ENCODE measurements around the gene ERBB4.

Gene ERBB4

GRCh38 chr2:211709389-211709788 is 829.2 kb downstream of the ERBB4 start:
- H3K9me3 ChIP-seq (replicated peaks; ENCODE audit: insufficient read depth, low read length) = no peaks in the 10 kb centered on the region
- H3K27me3 ChIP-seq (replicated peaks; ENCODE audit: insufficient read depth, low read length) = no peaks in the 10 kb centered on the region
- no peak overlapping the region for H3K9ac ChIP-seq (ENCODE audit: low read length)
- TF ChIP-seq EZH2 (optimal IDR thresholded peaks at IDR 0.05; ENCODE audit: low read depth, low read length) (no peak), EZH2phosphoT487 (IDR thresholded peaks at IDR 0.05; ENCODE audit: low read length) (no peak), CTCF (IDR thresholded peaks at IDR 0.05; ENCODE audit: low read length) (no peak)
- 0 out of 2 replicates have a peak overlapping the region, but pooled peaks have one; percentile 12 for H2AFZ ChIP-seq (ENCODE audit: low read length)
- H3K4me3 ChIP-seq (ENCODE audit: low read length) = no peak overlapping the region
- no peaks in the 10 kb centered on the region for H3K36me3 ChIP-seq (replicated peaks; ENCODE audit: insufficient read depth, low read length)
- H3K4me2 ChIP-seq (ENCODE audit: low read depth, low read length) = no peak overlapping the region
- no peaks in the 10 kb centered on the region for H4K20me1 ChIP-seq (ENCODE audit: insufficient read depth, low read length)
- H3K27ac ChIP-seq (ENCODE audit: low read length) = no peak overlapping the region; the same call in 1 of the 2 replicates
- peak; percentile 59 for DNase-seq
- no peaks in the 10 kb centered on the region for H3K79me2 ChIP-seq (ENCODE audit: low read length)
- H3K9me2 ChIP-seq (replicated peaks; ENCODE audit: insufficient read depth, low read length) = no peaks in the 10 kb centered on the region
- peaks cover 5% of the 10 kb centered on the region; the same call in 1 of the 2 replicates for H3K4me1 ChIP-seq (ENCODE audit: low read length)
- H3F3A ChIP-seq (ENCODE audit: insufficient read depth, low read length) = no peaks in the 10 kb centered on the region

- H3K4me1 ChIP-seq (ENCODE audit: low read length) = no peaks in the 10 kb centered on the region
- no peak overlapping the region for H2AFZ ChIP-seq (ENCODE audit: low read length)
- no peak for DNase-seq
- no peaks in the 10 kb centered on the region for H3K79me2 ChIP-seq (ENCODE audit: low read length)
- H3K9me2 ChIP-seq (replicated peaks; ENCODE audit: insufficient read depth, low read length) = no peaks in the 10 kb centered on the region
- TF ChIP-seq EZH2 (optimal IDR thresholded peaks at IDR 0.05; ENCODE audit: low read depth, low read length) (no peak), CTCF (IDR thresholded peaks at IDR 0.05; ENCODE audit: low read length) (no peak), EZH2phosphoT487 (IDR thresholded peaks at IDR 0.05; ENCODE audit: low read length) (no peak)
- no peak overlapping the region for H3K27ac ChIP-seq (ENCODE audit: low read length)
- no peak overlapping the region for H3K4me3 ChIP-seq (ENCODE audit: low read length)
- H3K27me3 ChIP-seq (replicated peaks; ENCODE audit: insufficient read depth, low read length) = no peaks in the 10 kb centered on the region
- H3K36me3 ChIP-seq (replicated peaks; ENCODE audit: insufficient read depth, low read length) = no peaks in the 10 kb centered on the region
- H4K20me1 ChIP-seq (ENCODE audit: insufficient read depth, low read length) = no peaks in the 10 kb centered on the region
- H3K9ac ChIP-seq (ENCODE audit: low read length) = no peak overlapping the region
- H3K4me2 ChIP-seq (ENCODE audit: low read depth, low read length) = no peak overlapping the region
- no peaks in the 10 kb centered on the region for H3F3A ChIP-seq (ENCODE audit: insufficient read depth, low read length)
- no peaks in the 10 kb centered on the region for H3K9me3 ChIP-seq (replicated peaks; ENCODE audit: insufficient read depth, low read length)
Measured at GRCh38 chr2:211692689-211693088, 845.9 kb downstream of the ERBB4 start.

- H3K4me2 ChIP-seq (ENCODE audit: low read depth, low read length) = no peak overlapping the region
- no peak overlapping the region for H3K27ac ChIP-seq (ENCODE audit: low read length)
- no peak for DNase-seq
- no peak overlapping the region for H2AFZ ChIP-seq (ENCODE audit: low read length)
- no peaks in the 10 kb centered on the region for H3K9me2 ChIP-seq (replicated peaks; ENCODE audit: insufficient read depth, low read length)
- H3K4me1 ChIP-seq (ENCODE audit: low read length) = no peaks in the 10 kb centered on the region
- H3F3A ChIP-seq (ENCODE audit: insufficient read depth, low read length) = no peaks in the 10 kb centered on the region
- no peak overlapping the region for H3K4me3 ChIP-seq (ENCODE audit: low read length)
- no peaks in the 10 kb centered on the region for H4K20me1 ChIP-seq (ENCODE audit: insufficient read depth, low read length)
- TF ChIP-seq EZH2phosphoT487 (IDR thresholded peaks at IDR 0.05; ENCODE audit: low read length) (no peak), EZH2 (optimal IDR thresholded peaks at IDR 0.05; ENCODE audit: low read depth, low read length) (no peak), CTCF (IDR thresholded peaks at IDR 0.05; ENCODE audit: low read length) (no peak)
- no peaks in the 10 kb centered on the region for H3K36me3 ChIP-seq (replicated peaks; ENCODE audit: insufficient read depth, low read length)
- no peaks in the 10 kb centered on the region for H3K79me2 ChIP-seq (ENCODE audit: low read length)
- no peak overlapping the region for H3K9ac ChIP-seq (ENCODE audit: low read length)
- no peaks in the 10 kb centered on the region for H3K9me3 ChIP-seq (replicated peaks; ENCODE audit: insufficient read depth, low read length)
- no peaks in the 10 kb centered on the region for H3K27me3 ChIP-seq (replicated peaks; ENCODE audit: insufficient read depth, low read length)
Measured at GRCh38 chr2:211690736-211691135, 847.9 kb downstream of the ERBB4 start.

Measured in MM.1S (cell line).